Type B pancreatic cell (in vitro differentiated cells): Measurements from ENCODE around the gene MDN1. TPM values are rescaled to one million over a fixed set of nuclear protein-coding genes. Genes with fewer than 3 reads are reported as not detected.

Source experiments
- DNase-seq: peaks from one replicate; pipeline ENCODE4 v3.0.0; 2021; ENCODE audit warnings: mixed read lengths; ENCODE audit not compliant: unreplicated experiment; ENCODE audit errors: extremely low spot score
- H3K27ac Mint-ChIP-seq: 2 replicates; pipeline ENCODE4 v1.8.0; 2021; ENCODE audit warnings: mild to moderate bottlenecking, mixed read lengths
- H3K27me3 Mint-ChIP-seq: 2 replicates; pipeline ENCODE4 v1.8.0; 2021; ENCODE audit warnings: mixed read lengths
- H3K36me3 Mint-ChIP-seq: 2 replicates; pipeline ENCODE4 v1.8.0; 2021; ENCODE audit warnings: mixed read lengths
- H3K4me1 Mint-ChIP-seq: one replicate; pipeline ENCODE4 v1.8.0; 2021; ENCODE audit warnings: mixed read lengths; ENCODE audit not compliant: unreplicated experiment
- H3K4me3 Mint-ChIP-seq: 2 replicates; pipeline ENCODE4 v1.8.0; 2021; ENCODE audit warnings: mild to moderate bottlenecking, mixed read lengths
- H3K9me3 Mint-ChIP-seq: 2 replicates; pipeline ENCODE4 v1.8.0; 2021; ENCODE audit warnings: mixed read lengths
- CTCF ChIP-seq: fragments of 200-600 bp; sonication (generic); conservative IDR thresholded peaks from 2 replicates; pipeline ENCODE4 v1.5.0; 2021; ENCODE audit warnings: antibody characterized with exemption, mild to moderate bottlenecking
- total RNA-seq: library from RNA; stranded (reverse); gene quantifications from 2 replicates; pipeline ENCODE4 v1.2.1, GENCODE V29; 2021; ENCODE audit warnings: low replicate concordance

Gene MDN1
- total RNA-seq, 1 donor from 2014 or later: 43.1 TPM

- Mint-ChIP-seq H3K36me3 (peaks cover 23% of the 10 kb centered on the region), H3K27me3 (no peaks in the 10 kb centered on the region), H3K4me3 (no peak overlapping the region), H3K27ac (no peak overlapping the region), H3K4me1 (no peaks in the 10 kb centered on the region), H3K9me3 (no peaks in the 10 kb centered on the region)
- no peak for DNase-seq
- no peak for TF ChIP-seq CTCF
Measured at GRCh38 chr6:89750338-89750737, 69.3 kb downstream of the MDN1 start.

- Mint-ChIP-seq H3K27ac (no peak overlapping the region), H3K4me3 (no peak overlapping the region), H3K36me3 (peaks cover 23% of the 10 kb centered on the region), H3K9me3 (no peaks in the 10 kb centered on the region), H3K4me1 (no peaks in the 10 kb centered on the region), H3K27me3 (no peaks in the 10 kb centered on the region)
- no peak for DNase-seq
- TF ChIP-seq CTCF: no peak
Measured at GRCh38 chr6:89749918-89750317, 69.7 kb downstream of the MDN1 start.

- Mint-ChIP-seq H3K27me3 (no peaks in the 10 kb centered on the region), H3K36me3 (peaks cover 33% of the 10 kb centered on the region), H3K4me1 (no peaks in the 10 kb centered on the region), H3K4me3 (no peak overlapping the region), H3K27ac (no peak overlapping the region), H3K9me3 (no peaks in the 10 kb centered on the region)
- DNase-seq: no peak
- no peak for TF ChIP-seq CTCF
Measured at GRCh38 chr6:89745716-89746115, 73.9 kb downstream of the MDN1 start.

- no peak overlapping the region for H3K27ac Mint-ChIP-seq
- no peak overlapping the region for H3K4me3 Mint-ChIP-seq
- TF ChIP-seq CTCF: no peak
- H3K36me3 Mint-ChIP-seq: peaks cover 32% of the 10 kb centered on the region
- H3K27me3 Mint-ChIP-seq: no peaks in the 10 kb centered on the region
- no peaks in the 10 kb centered on the region for H3K9me3 Mint-ChIP-seq
- DNase-seq: no peak
- no peaks in the 10 kb centered on the region for H3K4me1 Mint-ChIP-seq
Measured at GRCh38 chr6:89745096-89745495, 74.5 kb downstream of the MDN1 start.

GRCh38 chr6:89736893-89737292, 82.7 kb downstream of the MDN1 start:
- no peak for TF ChIP-seq CTCF
- no peak for DNase-seq
- Mint-ChIP-seq H3K27me3 (no peaks in the 10 kb centered on the region), H3K9me3 (no peaks in the 10 kb centered on the region), H3K4me3 (no peak overlapping the region), H3K4me1 (no peaks in the 10 kb centered on the region), H3K27ac (no peak overlapping the region), H3K36me3 (peaks cover 33% of the 10 kb centered on the region)

GRCh38 chr6:89734526-89734925, 85.1 kb downstream of the MDN1 start:
- Mint-ChIP-seq H3K27me3 (no peaks in the 10 kb centered on the region), H3K36me3 (peaks cover 47% of the 10 kb centered on the region), H3K4me1 (no peaks in the 10 kb centered on the region), H3K4me3 (no peak overlapping the region), H3K27ac (no peak overlapping the region), H3K9me3 (no peaks in the 10 kb centered on the region)
- DNase-seq: no peak
- TF ChIP-seq CTCF: no peak
